Tibial nerve (tissue), 3 donors: Measurements from ENCODE around the gene TC2N.

Experiments
- CTCF ChIP-seq, 5 experiments: fragments of 200-600 bp in 3 of 5; fragments of 450-650 bp in 2 of 5; sonication (generic) in 3 of 5; IDR thresholded peaks; one replicate each; pipeline ENCODE4 v1.5.1; 2016 to 2019; ENCODE audit warnings: antibody characterized with exemption in 5 of 5, mild to moderate bottlenecking in 3 of 5, moderate library complexity in 2 of 5
- POLR2A ChIP-seq, 2 donors: fragments of 450-650 bp; IDR thresholded peaks; one replicate each; pipeline ENCODE4 v1.6.1; 2017; ENCODE audit warnings: antibody characterized with exemption in 2 of 2, mild to moderate bottlenecking in 2 of 2, moderate library complexity in 2 of 2

DNA sequence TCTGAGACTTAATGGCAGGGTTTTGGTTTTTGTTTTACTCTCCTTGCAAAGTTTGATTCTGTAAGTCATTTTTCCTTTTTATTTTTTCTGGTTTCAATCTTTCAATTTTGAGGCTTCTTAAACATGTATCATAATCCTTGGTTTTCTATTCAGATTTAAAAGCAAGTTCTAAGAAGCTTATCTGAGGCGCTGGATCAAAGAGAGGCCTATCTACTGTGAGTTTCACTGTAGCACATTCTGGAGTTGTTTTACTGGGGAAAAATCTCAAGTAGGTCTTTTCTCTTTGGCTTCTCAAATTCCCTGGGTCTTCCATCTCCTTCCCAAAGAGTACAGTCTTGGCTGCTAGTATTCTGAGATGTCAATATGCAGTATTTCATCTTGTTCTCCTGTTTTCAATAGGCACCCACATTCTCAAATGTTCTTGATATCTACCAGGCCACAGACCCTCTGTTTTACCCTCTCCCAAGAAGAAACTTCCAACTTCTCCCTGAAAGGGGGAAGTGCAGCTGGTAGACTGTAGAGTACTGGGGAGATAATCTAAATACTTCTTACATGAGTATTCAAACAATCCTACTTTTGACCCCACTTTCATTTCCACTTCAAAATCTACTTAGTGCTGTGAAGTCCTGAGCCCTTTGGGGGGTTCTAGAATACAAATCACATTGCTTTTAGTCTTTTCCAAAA is 124.6 kb downstream of the TC2N start:
- TF ChIP-seq CTCF (IDR thresholded peaks at IDR 0.05) (no peak), POLR2A (IDR thresholded peaks at IDR 0.05) (no peak)
